Measurements from ENCODE around the gene VPS37B.

- TF ChIP-seq POLR2A (IDR thresholded peaks at IDR 0.05) = no peak
- TF ChIP-seq CTCF (IDR thresholded peaks at IDR 0.05) = no peak
These were observed 49.0 kb upstream of the VPS37B start for GRCh38 chr12:122944605-122945592.

All from right lobe of liver (tissue), 4 donors.